HCT116 (cell line): Measurements from ENCODE around the gene SPATS2L. TPM values are rescaled to one million over a fixed set of nuclear protein-coding genes. Genes with fewer than 3 reads are reported as not detected.

Experiments
- ATAC-seq: fragments of 200-7000 bp; cut with Tn5 transposase; 2 replicates; pipeline ENCODE4 v1.9.1; 2020; ENCODE audit warnings: mild to moderate bottlenecking, moderate library complexity
- BruUV-seq: library from RNA; stranded (reverse); fragments of 400-500 nt; replicated peaks from 2 replicates; lab custom pipeline; 2021; lab: Mats Ljungman, UMichigan
- CTCF ChIA-PET: fragments of 300-600 bp; sonication (Branson Sonifier 250); formaldehyde crosslinking; loops from one replicate; lab custom pipeline; 2021; ENCODE audit warnings: antibody characterized with exemption; lab: Charles Lee
- POLR2A ChIA-PET: fragments of 300-600, 350-600 bp; sonication (Branson Sonifier 250); formaldehyde crosslinking; loops from one replicate; lab custom pipeline; 2021; ENCODE audit warnings: antibody characterized with exemption; lab: Charles Lee
- RAD21 ChIA-PET, 2 experiments: fragments of 300-600 bp; sonication (Branson Sonifier 250); formaldehyde crosslinking; loops; one replicate each; lab custom pipeline; 2023; ENCODE audit warnings: low total read pairs in 2 of 2; ENCODE audit not compliant: uncharacterized antibody in 2 of 2, unreplicated experiment in 2 of 2, low non-redundant PET in 1 of 2; lab: Charles Lee
- DNase-seq: peaks from one replicate; pipeline ENCODE4 v3.0.0-alpha.2; 2010; ENCODE audit warnings: low read depth, low spot score
- H2AFZ ChIP-seq: fragments of 200-600 bp; shearing (Covaris generic), sonication (generic); 2 replicates; pipeline ENCODE4 v1.6.1; 2017; ENCODE audit warnings: low read depth, mixed run types, mixed read lengths, antibody characterized with exemption, low read length; ENCODE audit not compliant: poor library complexity, severe bottlenecking
- H3K27ac ChIP-seq: 2 replicates; pipeline ENCODE4 v1.5.1; 2012; ENCODE audit warnings: low read depth, low read length
- H3K27me3 ChIP-seq: fragments of 200-600 bp; sonication (generic); 2 replicates; pipeline ENCODE4 v1.6.1; 2016; ENCODE audit warnings: mixed run types, low read length, mixed read lengths; ENCODE audit not compliant: insufficient read depth
- H3K36me3 ChIP-seq, 2 experiments: fragments of 200-500 bp in 1 of 2; fragments of 200-600 bp in 1 of 2; sonication (Bioruptor generic) in 1 of 2; sonication (generic) in 1 of 2; 2 replicates each; pipeline versions ENCODE4 v1.5.1 to v1.6.1; 2014 to 2016; ENCODE audit warnings: low read length in 2 of 2, inconsistent platforms in 1 of 2, mixed read lengths in 1 of 2, mixed run types in 1 of 2; ENCODE audit not compliant: insufficient read depth in 2 of 2, control insufficient read depth in 1 of 2
- H3K4me1 ChIP-seq, 2 experiments: fragments of 200-600 bp in 1 of 2; sonication (generic) in 1 of 2; 2 replicates each; pipeline versions ENCODE4 v1.5.1 to v1.6.1; 2012 to 2017; ENCODE audit warnings: low read length in 2 of 2, inconsistent platforms in 1 of 2, mild to moderate bottlenecking in 1 of 2, mixed read lengths in 1 of 2, mixed run types in 1 of 2, moderate library complexity in 1 of 2; ENCODE audit not compliant: insufficient read depth in 2 of 2, control insufficient read depth in 1 of 2
- H3K4me2 ChIP-seq: fragments of 200-600 bp; sonication (generic); 2 replicates; pipeline ENCODE4 v1.6.1; 2017; ENCODE audit warnings: mixed run types, low read length, mixed read lengths
- H3K4me3 ChIP-seq, 2 experiments: fragments of 200-600 bp in 1 of 2; sonication (generic) in 1 of 2; replicated peaks in 1 of 2; 2 replicates each; pipeline ENCODE4 v1.5.1; 2011 to 2016; ENCODE audit warnings: low read length in 2 of 2, control low read depth in 1 of 2, low read depth in 1 of 2, mild to moderate bottlenecking in 1 of 2, mixed read lengths in 1 of 2, mixed run types in 1 of 2
- H3K79me2 ChIP-seq: fragments of 200-600 bp; sonication (generic); 2 replicates; pipeline ENCODE4 v1.6.1; 2017; ENCODE audit warnings: mild to moderate bottlenecking, mixed run types, low read length, moderate library complexity, mixed read lengths; ENCODE audit not compliant: insufficient read depth
- H3K9ac ChIP-seq: fragments of 200-600 bp; sonication (generic); 2 replicates; pipeline ENCODE4 v1.6.1; 2016; ENCODE audit warnings: low read length, mixed read lengths
- H3K9me2 ChIP-seq: fragments of 200-600 bp; sonication (generic), shearing (Covaris generic); 2 replicates; pipeline ENCODE4 v1.6.1; 2017; ENCODE audit warnings: mixed run types, mild to moderate bottlenecking, moderate library complexity; ENCODE audit not compliant: insufficient read depth
- H3K9me3 ChIP-seq, 2 experiments: fragments of 200-500 bp in 1 of 2; fragments of 200-600 bp in 1 of 2; sonication (Bioruptor generic) in 1 of 2; sonication (generic) in 1 of 2; 2 replicates each; pipeline ENCODE4 v1.6.1; 2014 to 2017; ENCODE audit warnings: low read length in 2 of 2, mixed read lengths in 2 of 2, inconsistent platforms in 1 of 2, low read depth in 1 of 2, mild to moderate bottlenecking in 1 of 2, mixed run types in 1 of 2, moderate library complexity in 1 of 2; ENCODE audit not compliant: control insufficient read depth in 1 of 2, insufficient read depth in 1 of 2
- H4K20me1 ChIP-seq: fragments of 200-600 bp; sonication (generic), shearing (Covaris generic); 2 replicates; pipeline ENCODE4 v1.6.1; 2017; ENCODE audit warnings: mixed run types, mild to moderate bottlenecking, moderate library complexity; ENCODE audit not compliant: insufficient read depth
- CBX3 ChIP-seq: IDR thresholded peaks from 2 replicates; pipeline ENCODE4 v1.6.1; 2012; ENCODE audit warnings: low read depth
- CEBPB ChIP-seq: IDR thresholded peaks from 2 replicates; pipeline ENCODE4 v1.6.1; 2012; ENCODE audit warnings: low read depth
- EGR1 ChIP-seq: IDR thresholded peaks from 2 replicates; pipeline ENCODE4 v1.6.1; 2012; ENCODE audit warnings: low read depth
- EZH2 ChIP-seq: fragments of 200-600 bp; sonication (generic); IDR thresholded peaks from 2 replicates; pipeline ENCODE4 v1.6.1; 2017; ENCODE audit warnings: antibody characterized with exemption, mixed run types
- FOSL1 ChIP-seq: IDR thresholded peaks from 2 replicates; pipeline ENCODE4 v1.6.1; 2012; ENCODE audit warnings: low read depth
- RAD21 ChIP-seq: IDR thresholded peaks from 2 replicates; pipeline ENCODE4 v1.6.1; 2012; ENCODE audit warnings: low read depth, mild to moderate bottlenecking
- TCF7L2 ChIP-seq: IDR thresholded peaks from 2 replicates; pipeline ENCODE4 v1.7.0; 2011; ENCODE audit warnings: borderline replicate concordance, inconsistent platforms; ENCODE audit not compliant: insufficient read depth, insufficient read length; ENCODE audit errors: extremely low read depth
- YY1 ChIP-seq: IDR thresholded peaks from 2 replicates; pipeline ENCODE4 v1.6.1; 2011; ENCODE audit warnings: low read length, low read depth, moderate library complexity, mild to moderate bottlenecking; ENCODE audit not compliant: insufficient replicate concordance; ENCODE audit errors: extremely low read depth
- ZFX ChIP-seq: fragments of 450-650 bp; IDR thresholded peaks from 2 replicates; pipeline ENCODE4 v1.6.1; 2017
- intact Hi-C: fragments of 100-400 bp; cut with micrococcal nuclease; formaldehyde crosslinking; loops from 2 replicates; pipeline ENCODE4 v1.10.0; 2022
- total RNA-seq: library from RNA; stranded (reverse); gene quantifications from one replicate; pipeline ENCODE4 v1.2.1, GENCODE V29; 2021; ENCODE audit not compliant: unreplicated experiment
- TF ChIP-seq, protein P1 (sequence below), 3 experiments: fragments of 200-600 bp in 1 of 3; sonication (generic) in 1 of 3; IDR thresholded peaks in 2 of 3; conservative IDR thresholded peaks in 1 of 3; 2 replicates each; pipeline ENCODE4 v1.5.1; 2012 to 2017; ENCODE audit warnings: low read depth in 2 of 3, low read length in 2 of 3, antibody characterized with exemption in 1 of 3, borderline replicate concordance in 1 of 3, control low read depth in 1 of 3, mild to moderate bottlenecking in 1 of 3, mixed read lengths in 1 of 3, mixed run types in 1 of 3, moderate library complexity in 1 of 3; ENCODE audit not compliant: insufficient read depth in 1 of 3
- TF ChIP-seq, protein P2 (sequence below): IDR thresholded peaks from 2 replicates; pipeline ENCODE4 v1.6.1; 2011; ENCODE audit warnings: mild to moderate bottlenecking, low read length, moderate library complexity; ENCODE audit not compliant: insufficient replicate concordance; ENCODE audit errors: extremely low read depth

SPATS2L gene
- total RNA-seq, 1 experiment from 2014 or later, result 87.1 TPM

DNA sequence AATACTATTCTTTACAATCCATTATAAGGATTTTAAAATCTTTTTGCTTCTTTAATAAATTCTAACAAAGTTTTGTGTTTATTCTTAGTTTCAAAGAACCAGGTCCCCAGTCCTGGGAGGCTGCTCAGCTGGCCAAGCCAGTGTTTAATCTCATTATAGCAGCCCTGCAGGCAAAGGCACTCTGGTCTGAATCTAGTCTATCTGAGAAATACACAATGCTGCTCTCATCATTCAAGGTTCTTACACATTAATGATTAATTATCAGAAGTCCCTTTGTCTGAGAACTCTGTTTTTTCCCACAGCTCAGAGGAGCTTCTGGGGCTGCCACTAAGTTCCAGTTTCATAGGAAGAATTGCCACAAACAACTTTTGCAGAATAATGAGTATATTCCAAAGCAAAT, 175.7 kb downstream of the SPATS2L start (continued):
- TF ChIP-seq CEBPB, result no peak
- TF ChIP-seq, all 23 proteins: peak for 0

DNA sequence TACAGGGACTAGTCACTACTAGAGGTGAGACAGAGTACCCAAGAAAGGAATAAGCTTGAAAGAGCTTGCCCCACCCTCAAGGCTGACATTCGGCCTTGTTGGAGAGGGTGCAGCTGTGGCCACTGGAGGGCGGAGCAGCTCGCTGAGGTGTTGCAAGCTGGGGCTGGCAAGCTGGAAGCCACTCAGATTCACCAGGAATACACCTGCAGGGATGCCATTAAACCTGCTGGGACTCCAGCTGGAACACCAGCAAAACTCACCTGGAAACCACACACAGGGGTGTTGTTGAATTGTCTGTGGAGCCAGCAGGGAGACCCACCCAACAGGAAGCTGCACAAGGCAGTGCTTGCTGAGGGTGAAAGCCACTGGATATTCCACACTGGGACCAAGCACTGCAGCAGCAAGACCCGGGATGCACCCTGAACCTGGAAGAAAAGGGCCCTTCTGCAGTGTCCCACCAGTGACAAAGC, 177.3 kb downstream of the SPATS2L start:
- no peaks in the 10 kb centered on the region for H3K79me2 ChIP-seq
- H3K27me3 ChIP-seq, result no peaks in the 10 kb centered on the region
- no TSS peak for BruUV-seq
- no peaks in the 10 kb centered on the region for H4K20me1 ChIP-seq
- TF ChIP-seq, protein P1, sequence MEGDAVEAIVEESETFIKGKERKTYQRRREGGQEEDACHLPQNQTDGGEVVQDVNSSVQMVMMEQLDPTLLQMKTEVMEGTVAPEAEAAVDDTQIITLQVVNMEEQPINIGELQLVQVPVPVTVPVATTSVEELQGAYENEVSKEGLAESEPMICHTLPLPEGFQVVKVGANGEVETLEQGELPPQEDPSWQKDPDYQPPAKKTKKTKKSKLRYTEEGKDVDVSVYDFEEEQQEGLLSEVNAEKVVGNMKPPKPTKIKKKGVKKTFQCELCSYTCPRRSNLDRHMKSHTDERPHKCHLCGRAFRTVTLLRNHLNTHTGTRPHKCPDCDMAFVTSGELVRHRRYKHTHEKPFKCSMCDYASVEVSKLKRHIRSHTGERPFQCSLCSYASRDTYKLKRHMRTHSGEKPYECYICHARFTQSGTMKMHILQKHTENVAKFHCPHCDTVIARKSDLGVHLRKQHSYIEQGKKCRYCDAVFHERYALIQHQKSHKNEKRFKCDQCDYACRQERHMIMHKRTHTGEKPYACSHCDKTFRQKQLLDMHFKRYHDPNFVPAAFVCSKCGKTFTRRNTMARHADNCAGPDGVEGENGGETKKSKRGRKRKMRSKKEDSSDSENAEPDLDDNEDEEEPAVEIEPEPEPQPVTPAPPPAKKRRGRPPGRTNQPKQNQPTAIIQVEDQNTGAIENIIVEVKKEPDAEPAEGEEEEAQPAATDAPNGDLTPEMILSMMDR (IDR thresholded peaks at IDR 0.05 in 2 of 3, conservative IDR thresholded peaks at IDR 0.05 in 1 of 3; ENCODE audit: borderline replicate concordance in 1 of 3, insufficient read depth in 1 of 3, low read depth in 2 of 3, low read length in 2 of 3), result peak; percentile 71 to 85 (median 80)
- TF ChIP-seq TCF7L2 (no peak), YY1 (no peak), FOSL1 (no peak), RAD21 (peak; percentile 83), CBX3 (no peak), EZH2 (no peak), EGR1 (no peak), ZFX (no peak)
- TF ChIP-seq, protein P2, sequence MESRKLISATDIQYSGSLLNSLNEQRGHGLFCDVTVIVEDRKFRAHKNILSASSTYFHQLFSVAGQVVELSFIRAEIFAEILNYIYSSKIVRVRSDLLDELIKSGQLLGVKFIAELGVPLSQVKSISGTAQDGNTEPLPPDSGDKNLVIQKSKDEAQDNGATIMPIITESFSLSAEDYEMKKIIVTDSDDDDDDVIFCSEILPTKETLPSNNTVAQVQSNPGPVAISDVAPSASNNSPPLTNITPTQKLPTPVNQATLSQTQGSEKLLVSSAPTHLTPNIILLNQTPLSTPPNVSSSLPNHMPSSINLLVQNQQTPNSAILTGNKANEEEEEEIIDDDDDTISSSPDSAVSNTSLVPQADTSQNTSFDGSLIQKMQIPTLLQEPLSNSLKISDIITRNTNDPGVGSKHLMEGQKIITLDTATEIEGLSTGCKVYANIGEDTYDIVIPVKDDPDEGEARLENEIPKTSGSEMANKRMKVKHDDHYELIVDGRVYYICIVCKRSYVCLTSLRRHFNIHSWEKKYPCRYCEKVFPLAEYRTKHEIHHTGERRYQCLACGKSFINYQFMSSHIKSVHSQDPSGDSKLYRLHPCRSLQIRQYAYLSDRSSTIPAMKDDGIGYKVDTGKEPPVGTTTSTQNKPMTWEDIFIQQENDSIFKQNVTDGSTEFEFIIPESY, result no peak
- H3K9me3 ChIP-seq, result no peaks in the 10 kb centered on the region
- intact Hi-C loops, result loop anchor here (1.0 to 5.0 kb wide), 3 partner anchors 181 to 252 kb away; no protein-coding TSS in a partner anchor
- H3K9ac ChIP-seq, result no peak overlapping the region
- no peak overlapping the region for H3K27ac ChIP-seq
- ATAC-seq (peak; percentile 80), DNase-seq (peak; percentile 27)
- ChIA-PET POLR2A (interaction anchor here (1.2 kb wide), 2 partner anchors 220 to 510 kb away, joined by 4 to 6 read pairs; no protein-coding TSS in a partner anchor), CTCF (interaction anchor here (0.7 to 7.3 kb wide), 23 partner anchors 10 to 779 kb away, joined by 3 to 86 read pairs (median 6); no protein-coding TSS in a partner anchor), RAD21 (interaction anchor here (0.6 to 1.7 kb wide), 7 partner anchors 174 to 510 kb away, joined by 3 to 6 read pairs (median 3); no protein-coding TSS in a partner anchor)
- H3K4me3 ChIP-seq, result no peak overlapping the region
- H3K4me1 ChIP-seq, result peaks cover 0 to 26% of the 10 kb centered on the region in 2 experiments; a peak in 2 of 4 replicates
- H3K36me3 ChIP-seq, result peaks cover 0 to 2% of the 10 kb centered on the region in 2 experiments; a peak in 1 of 4 replicates
- no peaks in the 10 kb centered on the region for H3K9me2 ChIP-seq
- H2AFZ ChIP-seq, result no peak overlapping the region
- H3K4me2 ChIP-seq, result no peak overlapping the region
